ENCODE measurements around the gene GRIP2.
"Not testable (repeated sequence)": the region's sequence is repeated elsewhere in the genome, so short reads cannot be mapped to it uniquely, and the experiment has no call there.

The GRIP2 gene

GRCh38 chr3:14517601-14518431 is 22.3 kb downstream of the GRIP2 start:
- no peaks in the 10 kb centered on the region for H3K27me3 ChIP-seq (ENCODE audit: low read depth, low read length)
- H3K36me3 ChIP-seq (ENCODE audit: control insufficient read depth in 1 of 2, insufficient read depth in 2 of 2, low read length in 2 of 2) = no peaks in the 10 kb centered on the region
- H3K27ac ChIP-seq (ENCODE audit: low read length) = no peak overlapping the region
- no peaks in the 10 kb centered on the region for H3K4me1 ChIP-seq (ENCODE audit: control insufficient read depth in 1 of 2, insufficient read depth in 2 of 2, low read length in 2 of 2)
- no peak overlapping the region for H3K4me3 ChIP-seq (ENCODE audit: low read depth in 1 of 2, low read length in 2 of 2)
- H3K9me3 ChIP-seq (ENCODE audit: control insufficient read depth in 1 of 2, low read length in 2 of 2) = no peaks in the 10 kb centered on the region

DNA sequence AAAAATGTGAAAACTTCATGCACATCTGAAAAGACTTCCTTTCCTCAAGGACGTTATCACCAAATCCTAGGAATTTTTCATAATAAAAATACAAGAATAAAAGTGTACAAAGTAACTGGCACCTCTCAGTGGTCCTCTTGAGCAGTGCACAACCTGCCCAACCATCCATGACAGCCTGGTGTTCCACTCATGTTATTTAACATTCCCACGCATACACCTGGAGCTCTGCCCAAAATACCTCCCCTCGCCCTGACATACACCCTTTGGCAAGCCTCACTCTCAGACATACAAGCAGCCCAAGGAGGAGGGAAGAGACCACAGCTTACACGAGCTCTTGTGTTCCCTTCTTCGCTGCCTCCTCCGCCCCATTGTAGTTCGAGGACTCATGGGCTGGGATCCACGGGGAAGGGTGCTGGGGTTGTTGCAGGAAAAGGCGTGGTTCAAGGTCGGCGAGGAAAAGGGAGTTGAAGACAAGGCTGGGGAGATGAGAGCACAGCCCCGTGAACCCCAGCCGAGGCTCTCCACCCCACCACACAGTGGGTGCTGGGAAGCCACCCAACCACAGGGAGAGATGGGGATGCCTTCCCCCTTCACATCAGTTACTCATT is 23.3 kb downstream of the GRIP2 start:
- H3K4me3 ChIP-seq (ENCODE audit: low read depth in 1 of 2, low read length in 2 of 2) = no peak overlapping the region
- H3K36me3 ChIP-seq (ENCODE audit: control insufficient read depth in 1 of 2, insufficient read depth in 2 of 2, low read length in 2 of 2) = no peaks in the 10 kb centered on the region
- H3K9me3 ChIP-seq (ENCODE audit: control insufficient read depth in 1 of 2, low read length in 2 of 2) = no peaks in the 10 kb centered on the region
- no peaks in the 10 kb centered on the region for H3K4me1 ChIP-seq (ENCODE audit: control insufficient read depth in 1 of 2, insufficient read depth in 2 of 2, low read length in 2 of 2)
- no peak overlapping the region for H3K27ac ChIP-seq (ENCODE audit: low read length)
- H3K27me3 ChIP-seq (ENCODE audit: low read depth, low read length) = no peaks in the 10 kb centered on the region

DNA sequence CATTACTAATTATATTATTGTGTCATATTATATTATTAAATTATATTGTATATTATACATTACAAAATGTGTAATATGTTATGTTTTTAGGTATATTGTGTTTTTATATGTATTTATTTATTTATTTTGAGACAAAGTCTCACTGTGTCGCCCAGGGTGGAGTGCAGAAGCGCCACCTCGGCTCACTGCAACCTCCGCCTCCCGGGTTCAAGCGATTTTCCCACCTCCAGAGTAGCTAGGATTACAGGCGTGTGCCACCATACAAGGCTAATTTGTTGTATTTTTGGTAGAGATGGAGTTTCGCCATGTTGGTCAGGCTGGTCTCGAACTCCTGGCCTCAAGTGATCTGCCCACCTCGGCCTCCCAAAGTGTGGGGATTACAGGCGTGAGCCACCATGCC is 24.6 kb downstream of the GRIP2 start:
- H3K36me3 ChIP-seq (ENCODE audit: control insufficient read depth in 1 of 2, insufficient read depth in 2 of 2, low read length in 2 of 2); H3K4me3 ChIP-seq (ENCODE audit: low read depth in 1 of 2, low read length in 2 of 2); H3K9me3 ChIP-seq (ENCODE audit: control insufficient read depth in 1 of 2, low read length in 2 of 2); H3K27ac ChIP-seq (ENCODE audit: low read length); H3K27me3 ChIP-seq (ENCODE audit: low read depth, low read length); H3K4me1 ChIP-seq (ENCODE audit: control insufficient read depth in 1 of 2, insufficient read depth in 2 of 2, low read length in 2 of 2): not testable (repeated sequence)

GRCh38 chr3:14514323-14514720 is 25.8 kb downstream of the GRIP2 start:
- Histone ChIP-seq H3K36me3 (ENCODE audit: control insufficient read depth in 1 of 2, insufficient read depth in 2 of 2, low read length in 2 of 2) (no peaks in the 10 kb centered on the region), H3K27ac (ENCODE audit: low read length) (no peak overlapping the region), H3K9me3 (ENCODE audit: control insufficient read depth in 1 of 2, low read length in 2 of 2) (no peaks in the 10 kb centered on the region), H3K4me1 (ENCODE audit: control insufficient read depth in 1 of 2, insufficient read depth in 2 of 2, low read length in 2 of 2) (no peaks in the 10 kb centered on the region), H3K4me3 (ENCODE audit: low read depth in 1 of 2, low read length in 2 of 2) (no peak overlapping the region), H3K27me3 (ENCODE audit: low read depth, low read length) (no peaks in the 10 kb centered on the region)

GRCh38 chr3:14513566-14514322 is 26.4 kb downstream of the GRIP2 start:
- H3K27me3 ChIP-seq (ENCODE audit: low read depth, low read length) = no peaks in the 10 kb centered on the region
- H3K9me3 ChIP-seq (ENCODE audit: control insufficient read depth in 1 of 2, low read length in 2 of 2) = no peaks in the 10 kb centered on the region
- no peak overlapping the region for H3K4me3 ChIP-seq (ENCODE audit: low read depth in 1 of 2, low read length in 2 of 2)
- no peak overlapping the region for H3K27ac ChIP-seq (ENCODE audit: low read length)
- no peaks in the 10 kb centered on the region for H3K36me3 ChIP-seq (ENCODE audit: control insufficient read depth in 1 of 2, insufficient read depth in 2 of 2, low read length in 2 of 2)
- no peaks in the 10 kb centered on the region for H3K4me1 ChIP-seq (ENCODE audit: control insufficient read depth in 1 of 2, insufficient read depth in 2 of 2, low read length in 2 of 2)

DNA sequence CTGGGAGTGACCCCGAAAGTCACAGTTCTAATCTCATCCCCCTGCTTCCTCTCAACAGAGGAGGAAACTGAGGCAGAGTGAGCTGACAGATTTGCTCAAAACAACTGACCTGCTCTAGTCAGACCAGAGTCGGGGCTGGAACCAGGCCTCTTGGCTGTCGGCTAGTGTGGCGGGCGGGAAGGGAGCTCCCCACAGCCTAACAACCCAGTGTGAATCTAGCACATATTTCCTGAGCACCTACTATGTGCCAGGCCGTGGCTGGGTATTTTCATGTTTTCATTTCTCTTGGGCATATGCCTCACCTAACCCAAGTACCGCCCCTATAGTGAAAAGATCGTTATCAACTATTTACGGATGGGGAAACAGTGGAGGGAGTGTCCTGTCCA is 27.2 kb downstream of the GRIP2 start:
- Histone ChIP-seq H3K36me3 (ENCODE audit: control insufficient read depth in 1 of 2, insufficient read depth in 2 of 2, low read length in 2 of 2) (no peaks in the 10 kb centered on the region), H3K27me3 (ENCODE audit: low read depth, low read length) (no peaks in the 10 kb centered on the region), H3K4me1 (ENCODE audit: control insufficient read depth in 1 of 2, insufficient read depth in 2 of 2, low read length in 2 of 2) (no peaks in the 10 kb centered on the region), H3K9me3 (ENCODE audit: control insufficient read depth in 1 of 2, low read length in 2 of 2) (no peaks in the 10 kb centered on the region), H3K27ac (ENCODE audit: low read length) (no peak overlapping the region), H3K4me3 (ENCODE audit: low read depth in 1 of 2, low read length in 2 of 2) (no peak overlapping the region)

- no peaks in the 10 kb centered on the region for H3K9me3 ChIP-seq (ENCODE audit: control insufficient read depth in 1 of 2, low read length in 2 of 2)
- no peak overlapping the region for H3K4me3 ChIP-seq (ENCODE audit: low read depth in 1 of 2, low read length in 2 of 2)
- no peaks in the 10 kb centered on the region for H3K4me1 ChIP-seq (ENCODE audit: control insufficient read depth in 1 of 2, insufficient read depth in 2 of 2, low read length in 2 of 2)
- H3K36me3 ChIP-seq (ENCODE audit: control insufficient read depth in 1 of 2, insufficient read depth in 2 of 2, low read length in 2 of 2) = no peaks in the 10 kb centered on the region
- H3K27ac ChIP-seq (ENCODE audit: low read length) = no peak overlapping the region
- H3K27me3 ChIP-seq (ENCODE audit: low read depth, low read length) = no peaks in the 10 kb centered on the region
Measured at GRCh38 chr3:14512281-14512941, 27.7 kb downstream of the GRIP2 start.

DNA sequence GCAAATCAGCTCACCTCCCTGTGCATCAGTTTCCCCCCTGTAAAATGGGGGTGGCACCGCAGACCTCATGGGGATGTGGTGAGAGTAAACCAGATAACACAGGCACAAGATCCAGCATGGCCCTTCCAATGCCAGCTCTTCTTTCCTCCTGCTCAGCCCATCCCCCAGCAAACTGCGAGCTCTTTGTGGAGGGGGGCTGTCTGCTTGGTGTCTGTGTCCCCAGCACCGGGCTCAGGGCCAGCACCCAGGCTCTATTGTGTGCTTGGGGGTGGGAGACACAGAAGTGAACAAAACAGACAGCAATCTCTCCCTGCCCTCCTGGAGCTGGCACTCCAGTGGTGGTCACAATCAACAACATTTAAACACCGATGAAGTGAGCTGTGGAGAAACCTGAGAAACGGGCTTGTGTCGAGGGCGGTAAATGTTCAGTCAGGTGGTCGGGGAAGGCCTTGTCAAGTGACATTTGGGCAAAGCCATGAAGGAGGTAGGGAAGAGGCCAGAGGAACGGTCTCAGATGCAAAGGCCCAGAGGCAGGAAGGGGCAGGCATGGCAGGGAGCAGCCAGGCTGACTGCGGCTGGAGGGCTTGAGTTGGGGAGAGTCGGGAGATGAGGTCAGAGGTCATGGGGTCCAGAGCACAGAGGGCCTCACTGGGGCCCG is 28.4 kb downstream of the GRIP2 start:
- Histone ChIP-seq H3K27ac (ENCODE audit: low read length) (no peak overlapping the region), H3K9me3 (ENCODE audit: control insufficient read depth in 1 of 2, low read length in 2 of 2) (no peaks in the 10 kb centered on the region)

DNA sequence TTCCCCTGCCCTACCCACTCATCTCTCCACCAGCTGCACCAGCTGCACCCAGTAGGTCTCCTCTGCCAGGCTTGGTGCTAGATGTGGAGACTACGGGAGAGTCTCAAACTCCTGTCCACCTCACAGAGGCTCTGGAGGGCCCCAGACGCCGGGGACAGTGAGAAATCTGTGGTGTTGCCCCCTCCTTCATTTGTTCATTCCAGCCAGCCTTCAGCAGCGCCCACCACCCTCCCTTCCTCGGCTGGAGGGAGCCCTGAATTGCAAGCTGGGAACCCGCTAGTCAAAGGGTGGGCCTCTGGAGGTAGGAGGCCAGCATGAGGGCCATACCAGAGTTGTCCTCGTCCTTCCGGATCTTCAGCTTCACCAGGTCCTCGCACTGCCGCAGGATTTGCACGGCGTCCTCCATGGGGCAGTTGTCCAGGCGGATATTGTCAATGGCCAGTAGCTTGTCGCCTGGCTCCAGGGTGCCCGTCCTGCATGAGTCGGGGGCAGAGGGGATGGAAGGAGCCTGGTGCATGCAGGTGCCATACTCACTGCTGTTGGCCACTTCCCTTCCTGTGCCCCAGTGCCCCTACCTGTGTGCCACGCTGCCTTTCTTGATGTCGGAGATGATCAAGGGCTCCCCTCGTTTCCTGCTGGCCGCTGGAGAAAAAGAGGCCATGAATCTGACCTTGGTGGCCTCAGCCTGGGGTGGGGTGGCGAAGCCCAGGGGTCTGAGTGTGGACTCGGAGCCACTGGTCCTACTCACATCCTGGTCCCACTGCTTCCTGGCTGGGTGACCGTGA is 29.1 kb downstream of the GRIP2 start:
- no peaks in the 10 kb centered on the region for H3K4me1 ChIP-seq (ENCODE audit: control insufficient read depth in 1 of 2, insufficient read depth in 2 of 2, low read length in 2 of 2)
- H3K27me3 ChIP-seq (ENCODE audit: low read depth, low read length) = no peaks in the 10 kb centered on the region
- no peaks in the 10 kb centered on the region for H3K36me3 ChIP-seq (ENCODE audit: control insufficient read depth in 1 of 2, insufficient read depth in 2 of 2, low read length in 2 of 2)
- H3K27ac ChIP-seq (ENCODE audit: low read length) = no peak overlapping the region
- no peak overlapping the region for H3K4me3 ChIP-seq (ENCODE audit: low read depth in 1 of 2, low read length in 2 of 2)
- no peaks in the 10 kb centered on the region for H3K9me3 ChIP-seq (ENCODE audit: control insufficient read depth in 1 of 2, low read length in 2 of 2)

More for the DNA sequence above, 28.4 kb downstream of the GRIP2 start:
- H3K36me3 ChIP-seq (ENCODE audit: control insufficient read depth in 1 of 2, insufficient read depth in 2 of 2, low read length in 2 of 2) = no peaks in the 10 kb centered on the region
- H3K4me1 ChIP-seq (ENCODE audit: control insufficient read depth in 1 of 2, insufficient read depth in 2 of 2, low read length in 2 of 2) = no peaks in the 10 kb centered on the region
- no peak overlapping the region for H3K4me3 ChIP-seq (ENCODE audit: low read depth in 1 of 2, low read length in 2 of 2)
- H3K27me3 ChIP-seq (ENCODE audit: low read depth, low read length) = no peaks in the 10 kb centered on the region

- Histone ChIP-seq H3K36me3 (ENCODE audit: control insufficient read depth in 1 of 2, insufficient read depth in 2 of 2, low read length in 2 of 2) (no peaks in the 10 kb centered on the region), H3K27ac (ENCODE audit: low read length) (no peak overlapping the region), H3K4me1 (ENCODE audit: control insufficient read depth in 1 of 2, insufficient read depth in 2 of 2, low read length in 2 of 2) (no peaks in the 10 kb centered on the region)
Measured at GRCh38 chr3:14509796-14510100, 30.4 kb downstream of the GRIP2 start.

More at GRCh38 chr3:14509796-14510100, 30.4 kb downstream of the GRIP2 start:
- no peaks in the 10 kb centered on the region for H3K9me3 ChIP-seq (ENCODE audit: control insufficient read depth in 1 of 2, low read length in 2 of 2)
- no peaks in the 10 kb centered on the region for H3K27me3 ChIP-seq (ENCODE audit: low read depth, low read length)
- no peak overlapping the region for H3K4me3 ChIP-seq (ENCODE audit: low read depth in 1 of 2, low read length in 2 of 2)

All from muscle layer of duodenum (tissue), 2 donors.